HFFc6 (cell line): ENCODE results near the gene HMGXB3. TPM values are rescaled to one million over a fixed set of nuclear protein-coding genes. Genes with fewer than 3 reads are reported as not detected.
"Not testable (repeated sequence)": the region's sequence is repeated elsewhere in the genome, so short reads cannot be mapped to it uniquely, and the experiment has no call there.

Source experiments
- DNase-seq: peaks from one replicate; pipeline ENCODE4 v3.0.0-alpha.2; 2018
- H3K27ac Mint-ChIP-seq: 2 replicates; pipeline ENCODE4 v1.8.0; 2020; ENCODE audit warnings: mild to moderate bottlenecking, mixed read lengths
- H3K27me3 Mint-ChIP-seq: 2 replicates; pipeline ENCODE4 v1.8.0; 2021; ENCODE audit warnings: mild to moderate bottlenecking, moderate library complexity, mixed read lengths; ENCODE audit not compliant: insufficient read depth
- H3K36me3 Mint-ChIP-seq: 2 replicates; pipeline ENCODE4 v1.8.0; 2021; ENCODE audit warnings: low read depth, mixed read lengths
- H3K4me1 Mint-ChIP-seq: 2 replicates; pipeline ENCODE4 v1.8.0; 2020; ENCODE audit warnings: low read depth, mixed read lengths
- H3K4me3 Mint-ChIP-seq: 2 replicates; pipeline ENCODE4 v1.8.0; 2020; ENCODE audit warnings: mild to moderate bottlenecking, moderate library complexity, mixed read lengths
- H3K9me3 Mint-ChIP-seq: 2 replicates; pipeline ENCODE4 v1.8.0; 2020; ENCODE audit warnings: mild to moderate bottlenecking, mixed read lengths
- CTCF ChIP-seq: fragments of 200-600 bp; sonication (generic); IDR thresholded peaks from 2 replicates; pipeline ENCODE4 v1.5.0; 2021; ENCODE audit warnings: antibody characterized with exemption, mild to moderate bottlenecking
- total RNA-seq, 6 experiments: library from RNA; stranded (reverse); fragmentation: NEBNext Ultra II Directional; extraction: Animal tissue kit (Norgen Biotek cat#: 25700); gene quantifications; 2 replicates in 1 of 6; 3 replicates in 5 of 6; pipeline ENCODE4 v1.2.3, GENCODE V29; 2021

Gene HMGXB3
- total RNA-seq, 6 experiments from 2014 or later = 38.2 to 42.5 (median 40.5) TPM

GRCh38 chr5:150022681-150023080, 22.1 kb downstream of the HMGXB3 start:
- no peak for TF ChIP-seq CTCF
- peak overlapping the region; percentile 77 for H3K4me3 Mint-ChIP-seq
- H3K36me3 Mint-ChIP-seq = peaks cover 50% of the 10 kb centered on the region
- no peaks in the 10 kb centered on the region; the same call in none of the 2 replicates for H3K27me3 Mint-ChIP-seq
- H3K4me1 Mint-ChIP-seq = peaks cover 56% of the 10 kb centered on the region
- peak overlapping the region; percentile 85 for H3K27ac Mint-ChIP-seq
- no peaks in the 10 kb centered on the region for H3K9me3 Mint-ChIP-seq
- no peak for DNase-seq

GRCh38 chr5:150023136-150023535, 22.6 kb downstream of the HMGXB3 start:
- peak overlapping the region; percentile 43 for H3K4me3 Mint-ChIP-seq
- no peak for TF ChIP-seq CTCF
- DNase-seq = no peak
- H3K4me1 Mint-ChIP-seq = peaks cover 52% of the 10 kb centered on the region
- peak overlapping the region; percentile 85 for H3K27ac Mint-ChIP-seq
- H3K9me3 Mint-ChIP-seq = no peaks in the 10 kb centered on the region
- peaks cover 50% of the 10 kb centered on the region for H3K36me3 Mint-ChIP-seq
- no peaks in the 10 kb centered on the region; the same call in none of the 2 replicates for H3K27me3 Mint-ChIP-seq

- DNase-seq = no peak
- no peak for TF ChIP-seq CTCF
- Mint-ChIP-seq H3K27ac (no peak overlapping the region), H3K9me3 (no peaks in the 10 kb centered on the region), H3K4me1 (peaks cover 39% of the 10 kb centered on the region), H3K4me3 (no peak overlapping the region), H3K27me3 (no peaks in the 10 kb centered on the region; the same call in none of the 2 replicates), H3K36me3 (peaks cover 39% of the 10 kb centered on the region)
Measured at GRCh38 chr5:150024346-150024984, 23.9 kb downstream of the HMGXB3 start.

GRCh38 chr5:150026682-150027172, 26.2 kb downstream of the HMGXB3 start:
- peaks cover 26% of the 10 kb centered on the region for H3K36me3 Mint-ChIP-seq
- TF ChIP-seq CTCF = no peak
- no peaks in the 10 kb centered on the region; the same call in none of the 2 replicates for H3K27me3 Mint-ChIP-seq
- no peaks in the 10 kb centered on the region for H3K9me3 Mint-ChIP-seq
- H3K27ac Mint-ChIP-seq = no peak overlapping the region; the same call in 1 of the 2 replicates
- DNase-seq = no peak
- peaks cover 16% of the 10 kb centered on the region for H3K4me1 Mint-ChIP-seq
- no peak overlapping the region for H3K4me3 Mint-ChIP-seq

DNA sequence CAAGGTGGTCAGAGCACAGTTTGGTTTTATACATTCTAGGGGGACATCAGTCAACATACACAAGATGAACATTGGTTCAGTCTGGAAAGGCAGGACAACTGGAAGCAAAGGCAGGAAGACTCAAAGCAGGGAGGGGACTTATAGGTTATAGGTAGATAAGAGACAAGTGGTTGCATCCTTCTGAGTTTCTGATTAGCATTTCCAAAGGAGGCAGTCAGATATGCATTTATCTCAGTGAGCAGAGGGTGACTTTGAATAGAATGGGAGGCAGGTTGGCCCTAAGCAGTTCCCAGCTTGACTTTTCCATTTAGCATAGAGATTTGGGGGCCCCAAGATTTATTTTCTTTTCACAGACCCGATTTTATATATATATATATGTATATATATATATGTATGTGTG, 27.5 kb downstream of the HMGXB3 start:
- not testable (repeated sequence) for H3K4me3 Mint-ChIP-seq, DNase-seq, H3K27me3 Mint-ChIP-seq, H3K9me3 Mint-ChIP-seq, H3K27ac Mint-ChIP-seq, H3K4me1 Mint-ChIP-seq
- H3K36me3 Mint-ChIP-seq = peaks cover 29% of the 10 kb centered on the region

GRCh38 chr5:150033334-150033733, 32.8 kb downstream of the HMGXB3 start:
- H3K4me3 Mint-ChIP-seq = no peak overlapping the region
- DNase-seq = no peak
- peak overlapping the region; percentile 15 for H3K27ac Mint-ChIP-seq
- peaks cover 55% of the 10 kb centered on the region for H3K36me3 Mint-ChIP-seq
- H3K9me3 Mint-ChIP-seq = no peaks in the 10 kb centered on the region
- TF ChIP-seq CTCF = no peak
- no peaks in the 10 kb centered on the region; the same call in 1 of the 2 replicates for H3K27me3 Mint-ChIP-seq
- peaks cover 54% of the 10 kb centered on the region for H3K4me1 Mint-ChIP-seq
